Measurements from ENCODE around the gene ALOX5.

DNA sequence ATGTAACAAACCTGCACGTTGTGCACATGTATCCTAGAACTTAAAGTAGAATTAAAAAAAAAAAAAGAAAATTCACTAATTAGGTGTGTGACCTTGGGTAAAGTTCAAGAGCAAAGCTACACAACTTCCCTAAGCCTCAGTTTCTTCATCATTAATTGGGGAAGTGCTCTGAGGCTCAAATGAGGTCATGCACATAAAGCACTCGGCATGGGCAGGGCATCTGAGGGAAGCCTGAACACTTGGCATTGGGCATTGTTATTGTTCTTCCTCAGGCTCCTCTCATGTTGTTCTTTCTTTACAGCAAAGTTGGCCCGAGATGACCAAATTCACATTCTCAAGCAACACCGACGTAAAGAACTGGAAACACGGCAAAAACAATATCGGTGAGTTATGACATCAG lies 21.5 kb downstream of the ALOX5 start:
- no peak for TF ChIP-seq EP300 (IDR thresholded peaks at IDR 0.05)
- TF ChIP-seq, protein P1, sequence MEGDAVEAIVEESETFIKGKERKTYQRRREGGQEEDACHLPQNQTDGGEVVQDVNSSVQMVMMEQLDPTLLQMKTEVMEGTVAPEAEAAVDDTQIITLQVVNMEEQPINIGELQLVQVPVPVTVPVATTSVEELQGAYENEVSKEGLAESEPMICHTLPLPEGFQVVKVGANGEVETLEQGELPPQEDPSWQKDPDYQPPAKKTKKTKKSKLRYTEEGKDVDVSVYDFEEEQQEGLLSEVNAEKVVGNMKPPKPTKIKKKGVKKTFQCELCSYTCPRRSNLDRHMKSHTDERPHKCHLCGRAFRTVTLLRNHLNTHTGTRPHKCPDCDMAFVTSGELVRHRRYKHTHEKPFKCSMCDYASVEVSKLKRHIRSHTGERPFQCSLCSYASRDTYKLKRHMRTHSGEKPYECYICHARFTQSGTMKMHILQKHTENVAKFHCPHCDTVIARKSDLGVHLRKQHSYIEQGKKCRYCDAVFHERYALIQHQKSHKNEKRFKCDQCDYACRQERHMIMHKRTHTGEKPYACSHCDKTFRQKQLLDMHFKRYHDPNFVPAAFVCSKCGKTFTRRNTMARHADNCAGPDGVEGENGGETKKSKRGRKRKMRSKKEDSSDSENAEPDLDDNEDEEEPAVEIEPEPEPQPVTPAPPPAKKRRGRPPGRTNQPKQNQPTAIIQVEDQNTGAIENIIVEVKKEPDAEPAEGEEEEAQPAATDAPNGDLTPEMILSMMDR (IDR thresholded peaks at IDR 0.05), result no peak
